HG03469 (cell line): ENCODE measurements around the gene CCR5.

ENCODE experiments used
- ATAC-seq: cut with Tn5 transposase; IDR thresholded peaks from one replicate; pipeline ENCODE4 v1.9.1; 2021; ENCODE audit warnings: mild to moderate bottlenecking, moderate library complexity, moderate number of reproducible peaks; ENCODE audit not compliant: unreplicated experiment

The CCR5 gene

DNA sequence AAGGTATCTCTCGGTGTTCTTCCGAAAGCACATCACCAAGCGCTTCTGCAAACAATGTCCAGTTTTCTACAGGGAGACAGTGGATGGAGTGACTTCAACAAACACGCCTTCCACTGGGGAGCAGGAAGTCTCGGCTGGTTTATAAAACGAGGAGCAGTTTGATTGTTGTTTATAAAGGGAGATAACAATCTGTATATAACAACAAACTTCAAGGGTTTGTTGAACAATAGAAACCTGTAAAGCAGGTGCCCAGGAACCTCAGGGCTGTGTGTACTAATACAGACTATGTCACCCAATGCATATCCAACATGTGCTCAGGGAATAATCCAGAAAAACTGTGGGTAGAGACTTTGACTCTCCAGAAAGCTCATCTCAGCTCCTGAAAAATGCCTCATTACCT is 12.3 kb upstream of the CCR5 start:
- ATAC-seq: no peak

DNA sequence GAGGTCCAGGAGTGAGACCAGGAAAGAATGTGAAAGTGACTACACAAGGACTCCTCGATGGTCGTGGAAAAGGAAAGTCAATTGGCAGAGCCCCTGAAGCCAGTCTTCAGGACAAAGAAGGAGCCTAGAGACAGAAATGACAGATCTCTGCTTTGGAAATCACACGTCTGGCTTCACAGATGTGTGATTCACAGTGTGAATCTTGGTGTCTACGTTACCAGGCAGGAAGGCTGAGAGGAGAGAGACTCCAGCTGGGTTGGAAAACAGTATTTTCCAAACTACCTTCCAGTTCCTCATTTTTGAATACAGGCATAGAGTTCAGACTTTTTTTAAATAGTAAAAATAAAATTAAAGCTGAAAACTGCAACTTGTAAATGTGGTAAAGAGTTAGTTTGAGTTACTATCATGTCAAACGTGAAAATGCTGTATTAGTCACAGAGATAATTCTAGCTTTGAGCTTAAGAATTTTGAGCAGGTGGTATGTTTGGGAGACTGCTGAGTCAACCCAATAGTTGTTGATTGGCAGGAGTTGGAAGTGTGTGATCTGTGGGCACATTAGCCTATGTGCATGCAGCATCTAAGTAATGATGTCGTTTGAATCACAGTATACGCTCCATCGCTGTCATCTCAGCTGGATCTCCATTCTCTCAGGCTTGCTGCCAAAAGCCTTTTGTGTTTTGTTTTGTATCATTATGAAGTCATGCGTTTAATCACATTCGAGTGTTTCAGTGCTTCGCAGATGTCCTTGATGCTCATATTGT is 10.8 kb upstream of the CCR5 start:
- peak; percentile 55 for ATAC-seq

DNA sequence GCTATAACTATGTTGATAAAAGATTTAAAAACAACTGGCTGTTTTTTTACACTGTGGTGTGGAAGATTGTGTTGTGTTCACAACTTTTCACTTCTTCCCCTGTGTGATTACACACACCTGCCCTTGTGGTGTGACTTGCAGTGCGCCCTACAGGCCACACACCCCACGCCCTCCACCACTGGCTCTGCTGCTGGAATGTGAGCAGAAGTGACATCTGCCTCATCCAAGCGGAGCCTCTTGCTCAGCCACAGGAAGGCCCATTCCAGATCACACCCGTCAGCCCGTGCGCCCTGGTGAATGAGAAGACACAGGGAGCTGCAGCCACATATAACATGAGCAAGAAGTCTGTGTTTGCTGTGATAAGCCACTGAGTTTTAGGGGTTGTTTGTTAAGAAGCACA is 9.8 kb upstream of the CCR5 start:
- ATAC-seq: no peak

DNA sequence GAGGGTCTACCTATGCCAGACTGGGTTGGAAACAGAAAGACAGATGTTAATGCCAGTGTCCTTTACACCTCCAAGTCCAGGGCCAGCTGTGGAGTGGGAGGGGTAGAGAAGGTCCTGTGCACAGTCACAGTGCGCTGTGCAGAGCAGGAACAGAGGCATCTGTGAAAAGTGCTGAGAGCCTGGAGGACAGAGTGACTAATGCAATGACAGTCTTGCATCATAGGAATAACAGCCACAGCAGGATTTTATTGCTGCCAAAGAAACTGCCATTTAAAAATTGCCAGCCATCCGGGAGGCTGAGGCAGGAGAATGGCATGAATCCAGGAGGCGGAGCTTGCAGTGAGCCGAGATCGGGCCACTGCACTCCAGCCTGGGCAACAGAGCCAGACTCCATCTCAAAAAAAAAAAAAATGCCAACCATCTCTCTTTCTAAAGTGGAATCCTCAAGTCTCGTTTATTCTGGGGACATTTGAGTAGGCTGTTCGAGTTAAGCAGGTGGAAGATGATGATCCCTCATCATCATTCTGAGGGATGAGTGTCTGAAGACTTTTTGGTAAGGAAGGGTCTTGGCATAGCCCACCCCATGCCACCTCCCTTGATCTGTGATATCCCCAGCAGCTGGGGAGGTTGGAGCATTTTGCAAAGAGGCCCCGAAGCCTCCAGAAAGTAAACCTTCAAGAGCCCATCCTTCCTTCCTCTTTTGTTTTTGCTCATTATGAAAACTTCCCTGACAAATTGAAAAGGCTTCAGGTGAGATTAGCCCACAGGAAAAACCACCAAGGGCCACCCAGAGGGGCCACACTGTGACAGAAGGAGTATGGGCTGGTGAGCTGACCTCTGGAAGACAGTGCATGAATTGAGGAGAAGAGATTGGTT is 9.1 kb upstream of the CCR5 start:
- no peak for ATAC-seq

DNA sequence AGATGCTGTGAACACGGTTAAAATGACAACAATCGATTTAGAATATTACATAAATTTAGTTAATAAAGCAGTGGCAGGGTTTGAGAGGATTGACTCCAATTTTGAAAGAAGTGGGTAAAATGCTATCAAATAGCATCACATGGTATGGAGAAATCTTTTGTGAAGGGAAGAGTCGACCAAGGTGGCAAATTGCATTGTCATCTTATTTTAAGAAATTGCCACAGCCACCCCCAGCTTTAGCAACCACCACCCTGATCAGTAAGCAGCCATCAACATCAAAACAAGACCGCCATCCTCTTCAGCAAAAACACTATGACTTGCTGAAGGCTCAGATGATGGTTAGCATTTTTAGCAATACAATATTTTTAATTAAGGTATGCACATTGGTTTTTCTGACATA is 5.7 kb upstream of the CCR5 start:
- no peak for ATAC-seq

DNA sequence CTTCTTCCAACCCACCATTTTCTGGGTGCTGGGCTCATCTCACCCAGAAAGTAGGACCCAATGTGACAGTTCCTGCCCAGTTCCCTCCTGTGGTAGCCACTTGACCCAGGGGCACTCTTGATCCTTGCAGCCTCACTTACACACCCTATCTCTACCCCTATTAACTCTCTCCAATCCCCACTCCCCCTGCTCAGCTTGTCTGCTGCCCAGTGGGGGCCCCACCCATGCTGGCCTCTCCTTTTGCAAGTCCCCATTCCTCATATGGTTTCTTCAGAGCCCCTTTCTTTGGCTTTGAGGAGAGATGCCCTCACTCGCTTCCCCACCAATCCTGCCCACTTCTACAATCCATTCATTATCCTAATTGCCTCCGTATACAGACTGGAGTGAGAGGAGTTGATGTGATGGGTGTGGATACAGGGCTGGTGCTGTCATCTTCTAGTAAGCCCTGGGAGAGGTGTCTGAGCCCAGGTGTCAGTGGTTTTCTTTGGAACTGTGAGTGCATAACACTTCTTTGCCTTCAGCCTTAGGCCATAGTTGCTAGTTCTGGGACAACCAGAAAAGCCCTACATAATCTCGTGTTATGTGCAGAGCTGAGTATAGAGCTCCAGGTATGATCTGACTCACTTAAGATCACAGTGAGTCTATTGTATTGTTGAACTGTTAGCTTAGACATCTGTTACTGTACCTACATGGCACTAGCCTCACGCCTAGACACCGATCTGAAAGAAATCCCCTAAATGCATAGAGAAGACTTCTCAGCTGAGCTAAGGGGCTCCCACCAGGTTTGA is 4.8 kb upstream of the CCR5 start:
- ATAC-seq: no peak

DNA sequence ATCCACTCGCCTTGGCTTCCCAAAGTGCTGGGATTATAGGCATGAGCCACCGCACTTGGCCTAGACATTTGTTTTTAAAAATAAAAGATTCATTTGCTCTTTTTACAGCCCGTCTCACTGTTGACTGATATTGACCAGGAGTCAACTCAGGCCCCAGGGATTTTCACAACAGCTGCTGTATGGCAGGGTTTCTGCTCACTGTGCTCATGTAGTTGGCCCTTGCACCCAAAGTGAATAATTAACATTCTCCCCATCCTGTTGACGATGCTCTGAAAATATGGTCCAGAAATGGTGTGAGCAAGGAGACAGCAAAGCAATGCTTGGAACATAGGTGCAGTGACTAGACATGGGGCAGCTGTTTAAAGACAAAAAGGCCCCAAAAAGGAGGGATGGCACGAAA is 2.9 kb upstream of the CCR5 start:
- no peak for ATAC-seq

DNA sequence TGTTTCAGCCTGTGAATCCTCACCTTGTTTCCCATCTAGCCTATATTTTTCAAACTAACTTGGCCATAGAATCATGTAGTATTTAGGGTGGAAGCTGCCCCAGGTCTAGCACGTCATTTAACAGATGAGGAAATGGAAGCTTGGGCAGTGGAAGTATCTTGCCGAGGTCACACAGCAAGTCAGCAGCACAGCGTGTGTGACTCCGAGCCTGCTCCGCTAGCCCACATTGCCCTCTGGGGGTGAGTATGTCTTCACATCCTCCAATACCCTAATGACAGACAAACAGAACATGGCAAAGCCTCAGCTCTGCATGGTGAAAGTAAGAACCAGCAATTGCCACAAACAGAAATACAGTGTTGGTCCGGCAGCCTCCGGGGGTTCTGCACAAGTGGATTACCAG is 2.2 kb upstream of the CCR5 start:
- no peak for ATAC-seq

DNA sequence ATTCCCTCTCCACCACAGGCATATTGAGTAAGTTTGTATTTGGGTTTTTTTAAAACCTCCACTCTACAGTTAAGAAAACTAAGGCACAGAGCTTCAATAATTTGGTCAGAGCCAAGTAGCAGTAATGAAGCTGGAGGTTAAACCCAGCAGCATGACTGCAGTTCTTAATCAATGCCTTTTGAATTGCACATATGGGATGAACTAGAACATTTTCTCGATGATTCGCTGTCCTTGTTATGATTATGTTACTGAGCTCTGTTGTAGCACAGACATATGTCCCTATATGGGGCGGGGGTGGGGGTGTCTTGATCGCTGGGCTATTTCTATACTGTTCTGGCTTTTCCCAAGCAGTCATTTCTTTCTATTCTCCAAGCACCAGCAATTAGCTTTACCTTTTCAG is 1.6 kb upstream of the CCR5 start:
- ATAC-seq: no peak

DNA sequence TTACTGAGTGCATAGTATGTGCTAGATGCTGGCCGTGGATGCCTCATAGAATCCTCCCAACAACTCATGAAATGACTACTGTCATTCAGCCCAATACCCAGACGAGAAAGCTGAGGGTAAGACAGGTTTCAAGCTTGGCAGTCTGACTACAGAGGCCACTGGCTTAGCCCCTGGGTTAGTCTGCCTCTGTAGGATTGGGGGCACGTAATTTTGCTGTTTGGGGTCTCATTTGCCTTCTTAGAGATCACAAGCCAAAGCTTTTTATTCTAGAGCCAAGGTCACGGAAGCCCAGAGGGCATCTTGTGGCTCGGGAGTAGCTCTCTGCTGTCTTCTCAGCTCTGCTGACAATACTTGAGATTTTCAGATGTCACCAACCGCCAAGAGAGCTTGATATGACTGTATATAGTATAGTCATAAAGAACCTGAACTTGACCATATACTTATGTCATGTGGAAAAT is 1.0 kb upstream of the CCR5 start:
- ATAC-seq: peak; percentile 66

DNA sequence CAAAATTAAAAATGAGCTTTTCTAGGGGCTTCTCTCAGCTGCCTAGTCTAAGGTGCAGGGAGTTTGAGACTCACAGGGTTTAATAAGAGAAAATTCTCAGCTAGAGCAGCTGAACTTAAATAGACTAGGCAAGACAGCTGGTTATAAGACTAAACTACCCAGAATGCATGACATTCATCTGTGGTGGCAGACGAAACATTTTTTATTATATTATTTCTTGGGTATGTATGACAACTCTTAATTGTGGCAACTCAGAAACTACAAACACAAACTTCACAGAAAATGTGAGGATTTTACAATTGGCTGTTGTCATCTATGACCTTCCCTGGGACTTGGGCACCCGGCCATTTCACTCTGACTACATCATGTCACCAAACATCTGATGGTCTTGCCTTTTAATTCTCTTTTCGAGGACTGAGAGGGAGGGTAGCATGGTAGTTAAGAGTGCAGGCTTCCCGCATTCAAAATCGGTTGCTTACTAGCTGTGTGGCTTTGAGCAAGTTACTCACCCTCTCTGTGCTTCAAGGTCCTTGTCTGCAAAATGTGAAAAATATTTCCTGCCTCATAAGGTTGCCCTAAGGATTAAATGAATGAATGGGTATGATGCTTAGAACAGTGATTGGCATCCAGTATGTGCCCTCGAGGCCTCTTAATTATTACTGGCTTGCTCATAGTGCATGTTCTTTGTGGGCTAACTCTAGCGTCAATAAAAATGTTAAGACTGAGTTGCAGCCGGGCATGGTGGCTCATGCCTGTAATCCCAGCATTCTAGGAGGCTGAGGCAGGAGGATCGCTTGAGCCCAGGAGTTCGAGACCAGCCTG is 984 bp downstream of the CCR5 start:
- ATAC-seq: no peak

DNA sequence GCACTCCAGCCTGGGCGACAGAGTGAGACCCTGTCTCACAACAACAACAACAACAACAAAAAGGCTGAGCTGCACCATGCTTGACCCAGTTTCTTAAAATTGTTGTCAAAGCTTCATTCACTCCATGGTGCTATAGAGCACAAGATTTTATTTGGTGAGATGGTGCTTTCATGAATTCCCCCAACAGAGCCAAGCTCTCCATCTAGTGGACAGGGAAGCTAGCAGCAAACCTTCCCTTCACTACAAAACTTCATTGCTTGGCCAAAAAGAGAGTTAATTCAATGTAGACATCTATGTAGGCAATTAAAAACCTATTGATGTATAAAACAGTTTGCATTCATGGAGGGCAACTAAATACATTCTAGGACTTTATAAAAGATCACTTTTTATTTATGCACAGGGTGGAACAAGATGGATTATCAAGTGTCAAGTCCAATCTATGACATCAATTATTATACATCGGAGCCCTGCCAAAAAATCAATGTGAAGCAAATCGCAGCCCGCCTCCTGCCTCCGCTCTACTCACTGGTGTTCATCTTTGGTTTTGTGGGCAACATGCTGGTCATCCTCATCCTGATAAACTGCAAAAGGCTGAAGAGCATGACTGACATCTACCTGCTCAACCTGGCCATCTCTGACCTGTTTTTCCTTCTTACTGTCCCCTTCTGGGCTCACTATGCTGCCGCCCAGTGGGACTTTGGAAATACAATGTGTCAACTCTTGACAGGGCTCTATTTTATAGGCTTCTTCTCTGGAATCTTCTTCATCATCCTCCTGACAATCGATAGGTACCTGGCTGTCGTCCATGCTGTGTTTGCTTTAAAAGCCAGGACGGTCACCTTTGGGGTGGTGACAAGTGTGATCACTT is 2.0 kb downstream of the CCR5 start:
- ATAC-seq: no peak

DNA sequence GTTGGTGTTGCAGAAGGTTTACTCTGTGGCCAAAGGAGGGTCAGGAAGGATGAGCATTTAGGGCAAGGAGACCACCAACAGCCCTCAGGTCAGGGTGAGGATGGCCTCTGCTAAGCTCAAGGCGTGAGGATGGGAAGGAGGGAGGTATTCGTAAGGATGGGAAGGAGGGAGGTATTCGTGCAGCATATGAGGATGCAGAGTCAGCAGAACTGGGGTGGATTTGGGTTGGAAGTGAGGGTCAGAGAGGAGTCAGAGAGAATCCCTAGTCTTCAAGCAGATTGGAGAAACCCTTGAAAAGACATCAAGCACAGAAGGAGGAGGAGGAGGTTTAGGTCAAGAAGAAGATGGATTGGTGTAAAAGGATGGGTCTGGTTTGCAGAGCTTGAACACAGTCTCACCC is 4.0 kb downstream of the CCR5 start:
- ATAC-seq: no peak

DNA sequence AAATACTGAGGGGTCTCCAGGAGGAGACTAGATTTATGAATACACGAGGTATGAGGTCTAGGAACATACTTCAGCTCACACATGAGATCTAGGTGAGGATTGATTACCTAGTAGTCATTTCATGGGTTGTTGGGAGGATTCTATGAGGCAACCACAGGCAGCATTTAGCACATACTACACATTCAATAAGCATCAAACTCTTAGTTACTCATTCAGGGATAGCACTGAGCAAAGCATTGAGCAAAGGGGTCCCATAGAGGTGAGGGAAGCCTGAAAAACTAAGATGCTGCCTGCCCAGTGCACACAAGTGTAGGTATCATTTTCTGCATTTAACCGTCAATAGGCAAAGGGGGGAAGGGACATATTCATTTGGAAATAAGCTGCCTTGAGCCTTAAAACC is 4.5 kb downstream of the CCR5 start:
- ATAC-seq: no peak

DNA sequence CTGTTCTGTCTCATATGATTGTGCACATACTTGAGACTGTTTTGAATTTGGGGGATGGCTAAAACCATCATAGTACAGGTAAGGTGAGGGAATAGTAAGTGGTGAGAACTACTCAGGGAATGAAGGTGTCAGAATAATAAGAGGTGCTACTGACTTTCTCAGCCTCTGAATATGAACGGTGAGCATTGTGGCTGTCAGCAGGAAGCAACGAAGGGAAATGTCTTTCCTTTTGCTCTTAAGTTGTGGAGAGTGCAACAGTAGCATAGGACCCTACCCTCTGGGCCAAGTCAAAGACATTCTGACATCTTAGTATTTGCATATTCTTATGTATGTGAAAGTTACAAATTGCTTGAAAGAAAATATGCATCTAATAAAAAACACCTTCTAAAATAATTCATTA is 5.1 kb downstream of the CCR5 start:
- ATAC-seq: no peak

DNA sequence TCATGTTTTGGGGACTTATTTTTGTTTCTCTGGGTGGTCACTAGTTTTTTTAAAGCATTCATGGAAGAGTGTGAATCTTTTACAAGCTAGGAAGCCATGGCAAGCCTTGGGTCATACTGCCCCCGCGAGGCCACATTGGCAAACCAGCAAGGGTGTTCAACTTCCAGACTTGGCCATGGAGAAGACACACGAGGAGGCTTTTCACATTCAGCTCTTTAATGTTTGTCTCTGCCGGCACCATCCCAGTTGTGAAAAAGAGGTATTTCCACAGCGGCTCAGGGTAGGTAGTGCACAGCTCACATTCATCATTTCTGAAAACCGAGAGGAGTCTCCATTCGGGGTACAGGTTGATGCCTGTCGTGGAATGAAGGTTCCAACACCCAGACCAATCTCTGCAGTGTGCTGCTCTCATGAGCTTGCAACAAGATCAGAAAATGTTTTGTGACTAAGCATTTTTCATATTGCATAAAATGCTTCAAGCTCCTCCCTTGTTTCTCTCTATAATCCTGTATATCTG is 7.7 kb downstream of the CCR5 start:
- ATAC-seq: no peak

DNA sequence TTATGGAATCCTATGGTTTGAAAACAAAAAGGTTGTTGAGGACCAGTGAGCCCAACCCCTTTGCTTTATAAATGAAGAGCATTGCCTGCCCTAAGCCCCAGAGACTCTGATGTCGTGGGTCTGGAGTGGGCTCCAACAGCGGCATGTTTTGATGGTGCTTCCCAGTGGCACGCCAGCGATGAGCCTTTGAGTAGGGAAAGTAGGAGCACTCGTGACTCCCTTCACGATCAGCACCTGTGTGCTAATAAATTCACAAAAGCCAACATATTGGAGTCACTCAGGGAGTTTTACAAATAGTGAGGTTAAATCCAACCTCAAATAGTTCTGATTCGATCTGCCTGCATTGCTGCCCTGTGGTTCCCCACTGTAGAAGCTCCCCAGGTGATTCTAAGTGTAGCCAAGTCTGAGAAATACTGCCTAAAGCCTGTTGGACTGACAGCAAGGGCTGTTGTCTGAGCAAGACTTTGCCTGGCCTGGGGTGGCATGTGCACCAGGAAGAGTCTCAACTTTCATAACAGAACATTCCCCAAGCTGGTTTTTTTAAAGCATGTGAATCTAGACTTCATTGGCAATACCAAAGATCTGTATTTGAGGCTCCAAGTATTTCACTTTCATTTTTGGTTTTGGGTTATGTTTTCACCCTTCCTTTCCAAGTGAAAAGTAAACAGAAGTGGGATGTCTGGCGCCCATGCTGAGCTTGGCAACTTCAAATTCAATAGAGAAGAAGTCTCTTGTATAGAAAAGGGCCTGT is 9.9 kb downstream of the CCR5 start:
- ATAC-seq: no peak

DNA sequence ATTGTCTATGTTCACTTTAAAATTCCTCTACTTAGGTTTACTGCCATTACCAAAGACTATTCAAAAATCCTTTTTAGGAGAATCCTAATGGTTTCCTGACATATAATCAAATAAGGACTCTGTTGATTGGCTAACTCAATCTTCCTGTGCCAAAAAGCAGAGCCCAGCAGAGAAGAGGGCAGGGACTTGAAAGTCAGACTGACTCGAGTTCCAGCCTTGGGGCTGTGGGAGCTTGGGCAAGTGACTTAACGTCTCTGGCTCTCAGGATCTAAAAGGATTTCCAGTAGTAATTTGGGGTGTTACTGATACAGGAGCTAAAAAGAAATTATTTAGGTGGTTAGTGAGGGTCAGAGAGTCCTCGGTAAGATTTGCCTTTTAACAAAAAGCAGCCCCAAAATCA is 10.9 kb downstream of the CCR5 start:
- ATAC-seq: no peak
